Stimulated activated naive CD8-positive, alpha-beta T cell treated with anti-CD3 and anti-CD28 coated beads, Interleukin-15, Interleukin-2, amounts not matched to agents 100 U/mL and 50 U/mL, for 24 hours (primary cell): ENCODE measurements around the gene ZNF844.
"Not testable (repeated sequence)": the region's sequence is repeated elsewhere in the genome, so short reads cannot be mapped to it uniquely, and the experiment has no call there.

Experiments used
- ATAC-seq: fragments of 150-1000 bp; cut with Tn5 transposase; one replicate; pipeline ENCODE4 v1.10.0; 2021
- DNase-seq: peaks from one replicate; pipeline ENCODE4 v3.0.0; 2021

ZNF844 gene

GRCh38 chr19:12092065-12092867 lies 27.7 kb downstream of the ZNF844 start:
- DNase-seq, result peak; percentile 83
- peak; percentile 95 for ATAC-seq

- ATAC-seq (no peak), DNase-seq (no peak)
These were observed 28.4 kb downstream of the ZNF844 start for GRCh38 chr19:12092956-12093355.

GRCh38 chr19:12093777-12094176 lies 29.2 kb downstream of the ZNF844 start:
- no peak for DNase-seq
- ATAC-seq, result no peak

GRCh38 chr19:12095111-12095790 lies 30.7 kb downstream of the ZNF844 start:
- DNase-seq, result no peak
- no peak for ATAC-seq

GRCh38 chr19:12098040-12098439 lies 33.5 kb downstream of the ZNF844 start:
- no peak for DNase-seq
- no peak for ATAC-seq

GRCh38 chr19:12103909-12104308 lies 39.4 kb downstream of the ZNF844 start:
- DNase-seq, result not testable (repeated sequence)

GRCh38 chr19:12111176-12111575 lies 46.6 kb downstream of the ZNF844 start:
- DNase-seq (no peak), ATAC-seq (no peak)

More at GRCh38 chr19:12103909-12104308, 39.4 kb downstream of the ZNF844 start:
- not testable (repeated sequence) for ATAC-seq

- DNase-seq (no peak), ATAC-seq (no peak)
These were observed 47.6 kb downstream of the ZNF844 start for GRCh38 chr19:12111943-12112637.

GRCh38 chr19:12112701-12113100 lies 48.2 kb downstream of the ZNF844 start:
- no peak for DNase-seq
- ATAC-seq, result peak; percentile 94

GRCh38 chr19:12113121-12113520 lies 48.6 kb downstream of the ZNF844 start:
- ATAC-seq, result no peak
- DNase-seq, result no peak

GRCh38 chr19:12117201-12117970 lies 52.9 kb downstream of the ZNF844 start:
- ATAC-seq (no peak), DNase-seq (no peak)

- ATAC-seq (no peak), DNase-seq (peak; percentile 15)
These were observed 62.2 kb downstream of the ZNF844 start for GRCh38 chr19:12126707-12127106.
